Fibroblast of villous mesenchyme (primary cell): ENCODE data around the gene NELL1. TPM values are rescaled to one million over a fixed set of nuclear protein-coding genes. Genes with fewer than 3 reads are reported as not detected.

Experiments used
- DNase-seq: peaks from one replicate; pipeline ENCODE4 v3.0.0-alpha.2; 2010; ENCODE audit warnings: low read depth
- H3K4me3 ChIP-seq: 2 replicates; pipeline ENCODE4 v1.5.1; 2011; ENCODE audit warnings: low read depth, mild to moderate bottlenecking, low read length
- total RNA-seq: library from RNA; depleted of rRNA; stranded (reverse); fragments of >200 nt; gene quantifications from 2 replicates; pipeline ENCODE4 v1.2.3, GENCODE V29; 2012
- TF ChIP-seq, protein P1 (sequence below): IDR thresholded peaks from 2 replicates; pipeline ENCODE4 v1.5.1; 2012; ENCODE audit warnings: low read depth, mild to moderate bottlenecking, low read length; ENCODE audit not compliant: insufficient read depth

NELL1 gene
- total RNA-seq, 1 donor: not detected

DNA sequence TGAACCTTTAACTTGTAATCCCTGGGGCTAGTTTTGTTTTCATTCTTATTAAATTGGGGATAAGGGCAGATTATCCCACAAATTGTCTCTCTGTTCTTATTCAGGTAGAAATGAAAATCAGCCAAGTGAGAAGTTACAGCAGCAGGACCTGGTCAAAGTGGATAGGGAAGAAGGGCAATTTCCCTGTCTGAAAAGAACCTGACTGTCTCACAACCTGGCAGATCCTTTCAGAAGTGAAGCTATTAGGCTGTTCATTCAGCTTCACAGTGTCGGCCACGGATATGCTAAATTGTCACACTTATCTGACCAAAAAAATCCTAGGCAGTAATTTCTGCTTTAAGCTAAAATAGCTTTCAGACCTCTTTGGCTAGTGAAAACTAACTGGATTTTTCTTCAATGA is 810.9 kb downstream of the NELL1 start:
- H3K4me3 ChIP-seq: no peak overlapping the region
- TF ChIP-seq, protein P1, sequence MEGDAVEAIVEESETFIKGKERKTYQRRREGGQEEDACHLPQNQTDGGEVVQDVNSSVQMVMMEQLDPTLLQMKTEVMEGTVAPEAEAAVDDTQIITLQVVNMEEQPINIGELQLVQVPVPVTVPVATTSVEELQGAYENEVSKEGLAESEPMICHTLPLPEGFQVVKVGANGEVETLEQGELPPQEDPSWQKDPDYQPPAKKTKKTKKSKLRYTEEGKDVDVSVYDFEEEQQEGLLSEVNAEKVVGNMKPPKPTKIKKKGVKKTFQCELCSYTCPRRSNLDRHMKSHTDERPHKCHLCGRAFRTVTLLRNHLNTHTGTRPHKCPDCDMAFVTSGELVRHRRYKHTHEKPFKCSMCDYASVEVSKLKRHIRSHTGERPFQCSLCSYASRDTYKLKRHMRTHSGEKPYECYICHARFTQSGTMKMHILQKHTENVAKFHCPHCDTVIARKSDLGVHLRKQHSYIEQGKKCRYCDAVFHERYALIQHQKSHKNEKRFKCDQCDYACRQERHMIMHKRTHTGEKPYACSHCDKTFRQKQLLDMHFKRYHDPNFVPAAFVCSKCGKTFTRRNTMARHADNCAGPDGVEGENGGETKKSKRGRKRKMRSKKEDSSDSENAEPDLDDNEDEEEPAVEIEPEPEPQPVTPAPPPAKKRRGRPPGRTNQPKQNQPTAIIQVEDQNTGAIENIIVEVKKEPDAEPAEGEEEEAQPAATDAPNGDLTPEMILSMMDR: no peak
- no peak for DNase-seq

DNA sequence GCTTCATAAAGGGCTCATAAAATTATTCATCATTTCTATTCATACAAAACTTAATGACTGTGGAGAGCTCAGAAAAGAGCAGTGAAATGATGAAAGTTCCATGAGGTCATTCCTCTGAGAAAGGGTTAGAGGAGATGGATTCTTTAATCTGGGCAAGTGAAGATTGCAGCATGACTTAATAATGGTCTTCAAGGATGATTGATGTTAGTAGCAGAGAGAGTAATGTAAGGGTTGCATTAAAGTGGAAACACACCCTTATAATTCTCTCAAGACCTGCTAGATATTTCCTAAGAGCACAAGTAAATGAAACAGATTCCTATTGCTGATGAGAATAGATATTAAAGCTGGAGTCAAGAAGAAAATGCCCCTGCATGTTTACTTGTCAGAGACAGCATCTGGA is 811.9 kb downstream of the NELL1 start:
- H3K4me3 ChIP-seq: no peak overlapping the region
- DNase-seq: no peak
- TF ChIP-seq, protein P1: no peak

DNA sequence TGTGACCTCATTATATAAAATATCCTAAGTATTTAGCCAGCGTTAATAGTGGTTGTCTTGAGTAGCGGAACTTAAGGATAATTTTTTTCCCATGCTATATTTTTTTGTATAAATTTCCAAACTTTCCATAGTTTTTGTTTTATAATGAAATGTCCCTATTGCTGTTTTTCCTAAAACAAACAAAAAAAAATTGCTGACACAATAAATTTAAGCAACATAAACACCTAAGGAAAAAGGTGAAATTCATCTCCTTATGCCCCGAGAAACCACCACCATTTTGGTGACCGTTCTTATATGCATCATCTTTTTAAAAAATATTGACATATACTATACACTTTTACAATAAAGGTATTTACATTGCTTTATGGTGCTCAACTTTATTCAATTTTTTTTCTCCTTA is 814.7 kb downstream of the NELL1 start:
- H3K4me3 ChIP-seq: no peak overlapping the region

DNA sequence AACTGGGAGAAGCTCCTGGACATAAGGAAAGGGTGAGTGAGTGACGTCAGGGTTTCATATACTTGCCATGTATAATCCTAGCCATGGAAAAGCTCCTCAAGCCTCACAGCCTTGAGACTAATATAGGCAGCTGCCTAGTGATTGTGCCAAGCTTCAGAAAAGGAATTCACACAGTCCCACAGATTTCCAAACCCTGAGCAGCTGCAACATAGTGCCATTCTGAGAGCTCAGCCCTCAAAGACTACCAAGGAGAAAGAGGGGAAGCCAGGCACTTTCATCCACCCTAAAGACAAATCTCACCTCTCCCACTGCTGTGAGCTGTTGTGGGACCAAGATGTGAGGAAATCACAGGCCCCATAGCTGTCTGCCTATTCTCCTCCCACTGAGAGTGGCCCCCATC is 815.6 kb downstream of the NELL1 start:
- no peak overlapping the region for H3K4me3 ChIP-seq
- TF ChIP-seq, protein P1: no peak
- no peak for DNase-seq

More for the DNA sequence above, 814.7 kb downstream of the NELL1 start:
- TF ChIP-seq, protein P1: no peak
- no peak for DNase-seq

DNA sequence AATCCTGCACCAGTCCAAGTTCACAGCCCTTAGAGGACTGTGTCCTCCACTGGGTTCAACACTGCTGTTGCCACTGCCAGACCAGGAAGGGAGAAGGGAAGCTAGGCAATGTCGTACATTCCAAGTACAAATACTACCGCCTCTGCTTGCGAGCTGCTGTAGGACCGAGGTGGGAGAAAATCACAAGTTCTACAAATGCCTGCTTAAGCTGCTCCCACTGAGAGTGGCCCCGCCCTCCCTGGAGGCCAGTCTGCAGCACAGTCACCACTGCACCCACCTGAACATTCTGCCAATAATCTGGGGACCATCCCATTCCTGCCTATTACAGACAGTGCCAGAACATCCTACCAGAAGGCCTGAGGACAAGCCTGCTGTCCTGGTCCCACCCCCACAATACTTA is 816.0 kb downstream of the NELL1 start:
- no peak overlapping the region for H3K4me3 ChIP-seq
- TF ChIP-seq, protein P1: no peak
- no peak for DNase-seq

DNA sequence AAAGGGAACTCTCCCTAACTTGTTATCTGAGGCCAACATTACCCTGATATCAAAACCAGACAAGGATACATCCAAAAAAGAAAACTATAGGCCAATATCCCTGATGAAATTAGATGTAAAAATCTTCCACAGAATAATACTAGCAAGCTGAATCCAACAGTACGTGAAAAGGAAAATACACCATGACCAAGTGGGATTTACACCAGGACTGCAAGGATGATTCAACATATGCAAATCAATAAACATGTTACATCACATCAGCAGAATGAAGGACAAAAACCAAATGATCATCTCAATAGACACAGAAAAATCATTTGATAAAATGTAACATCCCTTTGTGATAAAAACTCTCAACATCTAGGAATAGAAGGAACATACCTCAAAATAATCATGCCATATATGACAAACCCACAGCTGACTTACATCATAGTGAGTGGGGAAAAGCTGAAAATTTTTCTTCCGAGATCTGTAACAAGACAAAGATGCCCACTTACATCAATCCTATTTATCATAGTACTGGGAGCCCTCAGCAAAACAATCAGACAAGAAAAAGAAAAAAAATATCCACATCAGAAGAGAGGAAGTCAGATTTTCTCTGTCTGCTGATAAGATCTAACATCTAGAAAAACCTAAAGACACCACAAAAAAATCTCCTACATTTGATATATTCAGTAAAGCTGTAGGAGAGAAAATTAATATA is 820.2 kb downstream of the NELL1 start:
- no peak overlapping the region for H3K4me3 ChIP-seq
- DNase-seq: no peak
- TF ChIP-seq, protein P1: no peak

DNA sequence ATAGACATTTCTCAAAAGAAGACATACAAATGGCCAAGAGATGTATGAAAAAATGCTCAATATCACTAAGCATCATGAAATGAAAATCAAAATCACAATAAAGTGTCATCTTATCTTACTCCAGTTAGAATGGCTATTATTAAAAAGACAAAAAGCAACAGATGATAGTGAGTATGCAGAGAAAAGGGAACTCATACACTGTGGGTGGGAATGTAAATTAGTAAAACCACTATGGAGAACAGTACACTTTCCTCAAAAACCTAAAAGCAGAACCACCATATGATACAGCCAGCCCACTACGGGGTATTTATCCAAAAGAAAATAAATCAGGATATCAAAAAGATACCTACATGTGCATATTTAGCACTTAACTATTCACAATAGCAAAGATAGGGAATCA is 823.5 kb downstream of the NELL1 start:
- TF ChIP-seq, protein P1: no peak
- H3K4me3 ChIP-seq: no peak overlapping the region
- no peak for DNase-seq
